GM19238 (cell line): ENCODE results near the gene ZNF343.

Source experiments
- DNase-seq: peaks from one replicate; pipeline ENCODE4 v3.0.0; 2011; ENCODE audit warnings: low spot score; ENCODE audit not compliant: insufficient read length

ZNF343 gene

DNA sequence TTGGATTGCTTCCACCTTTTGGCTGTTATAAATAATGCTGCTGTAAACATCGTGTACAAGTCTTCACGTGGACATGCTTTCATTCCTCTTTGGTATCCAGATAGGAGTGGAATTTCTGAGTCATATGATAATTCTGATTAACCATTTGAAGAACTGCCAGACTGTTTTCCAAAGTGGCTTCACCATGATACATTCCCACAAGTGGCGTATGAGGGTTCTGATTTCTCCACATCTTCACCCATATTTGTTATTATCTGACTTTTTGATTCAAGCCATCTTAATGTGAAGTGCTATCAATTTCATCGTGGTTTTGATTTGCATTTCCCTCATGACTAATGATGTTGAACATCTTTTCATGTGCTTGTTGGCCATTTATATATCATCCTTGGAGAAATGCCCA lies 35.2 kb downstream of the ZNF343 start:
- DNase-seq: no peak

DNA sequence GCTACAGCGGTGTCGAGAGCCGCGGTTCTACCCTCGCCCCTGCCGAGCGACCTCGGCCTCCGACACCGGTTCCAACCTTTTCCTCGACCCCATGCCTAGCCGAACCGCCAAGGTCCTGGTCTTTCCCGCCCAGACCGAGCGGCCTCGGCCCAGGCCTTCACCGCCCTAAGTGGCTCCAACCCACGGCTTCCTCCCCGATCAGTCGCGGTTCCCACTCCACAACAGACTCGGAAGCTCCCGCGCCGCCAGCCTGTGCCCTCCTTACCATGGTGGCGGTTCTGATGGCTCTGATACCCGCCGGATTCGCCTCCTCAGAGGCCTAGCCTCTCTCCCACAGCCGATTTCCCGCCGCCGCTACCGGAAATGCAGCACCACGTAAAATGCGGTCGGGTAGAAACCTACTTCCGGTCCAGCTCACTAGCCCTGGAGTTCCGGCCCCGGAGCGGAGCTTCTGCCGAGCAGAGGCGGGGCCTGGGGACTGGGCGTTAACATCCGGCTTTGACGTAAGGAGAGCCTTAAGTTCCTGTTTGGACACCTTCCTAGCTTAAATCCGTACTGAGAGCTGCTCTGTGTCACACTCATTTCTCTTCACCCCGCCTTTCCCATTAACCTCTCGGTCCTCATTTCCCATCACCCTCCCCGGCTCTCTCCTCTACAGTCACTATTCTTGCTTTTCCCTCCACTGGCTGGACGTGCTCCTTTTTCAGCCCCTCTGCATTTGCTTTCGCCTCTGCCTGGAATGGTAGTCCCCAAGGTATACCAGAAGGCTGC lies 38.1 kb downstream of the ZNF343 start, which contains the start of gene SNRPB:
Gene SNRPB, minus strand, starts transcription at position 367 of the 771 bp plus-strand sequence. Its CDS starts 99 bp downstream, at position 268.
- DNase-seq: peak; percentile 93

DNA sequence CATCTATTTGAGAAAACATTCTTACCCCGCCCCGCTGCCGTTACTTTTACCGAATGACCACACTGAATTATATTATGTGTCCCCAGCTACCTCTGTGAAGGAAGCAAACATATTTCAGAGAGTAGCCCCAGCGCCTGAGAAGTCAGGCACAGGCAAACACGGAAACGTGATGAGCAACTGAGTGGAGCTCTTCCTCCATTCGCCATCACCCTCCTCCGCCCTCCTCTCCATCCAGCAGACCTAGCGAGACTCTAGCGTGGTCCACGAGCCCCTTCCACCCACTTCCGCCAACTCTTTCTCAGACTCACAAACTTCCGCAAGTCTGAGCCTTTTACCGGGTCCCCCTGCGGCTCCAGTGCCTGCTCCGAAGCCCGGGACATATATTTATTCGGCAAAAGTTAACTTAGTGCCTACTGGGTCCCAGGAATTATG lies 38.7 kb downstream of the ZNF343 start:
- peak; percentile 62 for DNase-seq

DNA sequence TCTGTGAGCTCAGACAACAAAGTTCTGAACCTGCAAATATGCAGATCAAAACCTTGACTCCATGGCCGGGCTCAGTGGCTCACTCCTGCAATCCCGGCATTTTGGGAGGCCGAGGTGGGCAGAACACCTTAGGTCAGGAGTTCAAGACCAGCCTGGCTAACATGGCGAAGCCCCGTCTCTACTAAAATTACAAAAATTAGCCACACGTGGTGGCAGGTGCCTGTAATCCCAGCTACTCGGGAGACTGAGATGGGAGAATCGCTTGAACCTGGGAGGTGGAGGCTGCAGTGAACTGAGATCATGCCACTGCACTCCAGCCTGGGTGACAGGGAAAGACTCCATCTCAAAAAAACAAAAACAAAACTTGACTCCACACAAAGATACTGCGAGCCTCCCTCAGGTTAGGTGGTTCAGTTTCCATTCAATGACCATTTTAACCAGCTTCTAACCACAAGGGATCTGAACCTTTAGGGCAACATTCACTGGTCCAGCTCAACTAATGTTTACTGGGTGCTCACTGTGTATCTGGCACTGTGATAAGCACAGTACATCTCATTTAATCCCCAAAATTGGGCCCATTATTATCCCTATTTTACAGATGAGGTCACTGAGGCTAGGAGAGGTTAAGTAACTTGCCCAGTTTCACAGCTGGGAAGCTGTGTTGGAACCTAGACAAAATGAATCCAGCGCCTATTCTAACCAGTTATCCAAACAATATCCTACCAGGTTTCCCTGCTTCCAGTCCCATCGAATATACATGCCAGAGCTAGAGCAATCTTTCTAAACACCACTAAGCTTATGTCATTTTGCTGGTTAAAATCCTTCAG lies 39.9 kb downstream of the ZNF343 start:
- DNase-seq: no peak

DNA sequence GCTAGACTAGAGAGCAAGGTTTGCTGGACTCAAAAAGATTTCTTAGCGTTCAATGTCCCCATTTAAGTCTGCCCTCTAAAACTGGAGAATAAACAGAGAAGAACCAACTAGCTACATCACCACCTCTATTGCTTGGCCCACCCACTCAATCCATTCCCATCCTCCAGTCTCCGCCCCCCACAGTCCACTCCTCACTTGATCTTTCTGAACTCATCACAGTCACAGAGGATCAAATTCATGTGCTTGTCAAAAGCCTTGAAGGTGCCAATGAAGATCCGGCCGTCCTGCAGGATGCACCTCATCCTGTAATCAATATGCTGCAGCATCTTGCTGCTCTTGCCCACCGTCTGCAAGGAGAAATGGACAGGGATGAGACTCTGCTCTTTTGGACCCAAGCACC lies 41.3 kb downstream of the ZNF343 start:
- DNase-seq: no peak

DNA sequence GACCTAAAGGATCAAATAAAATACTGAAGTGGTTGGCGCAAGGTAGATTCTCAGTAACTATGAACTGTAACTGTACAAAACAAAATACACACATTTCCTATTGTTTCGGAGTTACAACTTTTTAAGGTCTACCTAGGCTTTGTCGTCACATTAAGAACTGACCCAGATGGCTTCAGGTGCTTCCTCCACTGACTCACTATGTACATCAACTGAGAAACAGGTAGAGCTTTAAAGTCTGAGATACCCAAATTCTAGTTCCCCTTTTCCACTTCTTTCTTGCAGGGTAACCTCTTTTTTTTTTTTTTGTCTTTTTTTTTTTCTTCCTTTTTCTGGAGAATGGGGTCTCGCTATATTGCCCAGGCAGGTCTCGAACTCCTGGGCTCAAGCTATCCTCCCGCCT lies 43.6 kb downstream of the ZNF343 start:
- no peak for DNase-seq

DNA sequence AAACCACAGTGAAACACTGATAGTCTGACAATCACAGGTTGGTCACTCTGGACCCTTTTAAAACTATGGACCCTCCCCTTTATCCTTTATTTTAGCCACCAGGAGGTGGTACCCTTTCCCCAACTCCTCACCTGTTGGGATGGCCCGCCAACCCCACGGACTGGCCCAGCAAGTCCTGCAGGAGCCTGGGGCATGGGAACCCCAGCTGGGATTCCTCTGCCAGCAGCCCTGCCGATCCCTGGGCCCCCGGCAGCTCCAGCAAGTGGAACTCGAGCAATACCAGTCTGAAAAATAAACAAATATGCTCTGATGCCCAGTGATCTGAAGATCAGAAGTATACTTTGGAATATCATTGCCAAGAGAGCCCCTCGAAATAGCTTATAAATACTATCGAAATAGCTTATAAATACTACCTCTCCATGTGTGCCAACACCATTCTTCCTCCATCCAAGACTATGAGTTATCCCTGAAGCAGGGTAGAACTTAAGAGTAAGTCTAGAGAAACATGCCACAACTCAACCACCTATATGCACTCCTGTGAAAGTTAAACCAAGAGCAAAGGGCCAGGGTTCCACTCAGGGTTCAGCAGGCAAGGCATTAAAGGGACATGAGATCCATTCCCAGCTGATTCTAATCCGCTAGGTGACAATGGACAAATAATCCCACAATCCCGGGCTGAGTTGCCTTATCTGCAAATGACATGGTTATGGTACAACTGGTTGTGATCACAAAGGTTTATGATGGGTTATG lies 44.9 kb downstream of the ZNF343 start:
- no peak for DNase-seq

DNA sequence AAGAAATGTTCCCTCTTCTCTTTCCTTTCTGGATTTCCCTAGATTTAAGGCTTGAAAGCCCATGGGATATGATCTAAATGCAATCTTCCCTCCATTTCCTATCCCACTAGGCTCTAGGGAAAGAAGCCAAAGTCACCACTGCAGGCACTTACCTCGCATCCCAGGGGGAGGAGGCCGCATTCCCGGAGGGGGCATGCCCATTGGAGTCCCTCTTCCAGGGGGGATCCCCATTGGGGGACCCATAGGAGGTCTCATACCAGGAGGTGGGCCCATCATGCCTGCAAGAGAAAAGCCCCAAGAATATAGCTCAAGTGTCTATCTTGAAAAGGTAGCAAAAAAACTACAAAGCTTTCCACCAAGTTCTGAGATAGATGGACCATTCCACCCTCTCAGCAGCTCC lies 46.2 kb downstream of the ZNF343 start:
- no peak for DNase-seq

DNA sequence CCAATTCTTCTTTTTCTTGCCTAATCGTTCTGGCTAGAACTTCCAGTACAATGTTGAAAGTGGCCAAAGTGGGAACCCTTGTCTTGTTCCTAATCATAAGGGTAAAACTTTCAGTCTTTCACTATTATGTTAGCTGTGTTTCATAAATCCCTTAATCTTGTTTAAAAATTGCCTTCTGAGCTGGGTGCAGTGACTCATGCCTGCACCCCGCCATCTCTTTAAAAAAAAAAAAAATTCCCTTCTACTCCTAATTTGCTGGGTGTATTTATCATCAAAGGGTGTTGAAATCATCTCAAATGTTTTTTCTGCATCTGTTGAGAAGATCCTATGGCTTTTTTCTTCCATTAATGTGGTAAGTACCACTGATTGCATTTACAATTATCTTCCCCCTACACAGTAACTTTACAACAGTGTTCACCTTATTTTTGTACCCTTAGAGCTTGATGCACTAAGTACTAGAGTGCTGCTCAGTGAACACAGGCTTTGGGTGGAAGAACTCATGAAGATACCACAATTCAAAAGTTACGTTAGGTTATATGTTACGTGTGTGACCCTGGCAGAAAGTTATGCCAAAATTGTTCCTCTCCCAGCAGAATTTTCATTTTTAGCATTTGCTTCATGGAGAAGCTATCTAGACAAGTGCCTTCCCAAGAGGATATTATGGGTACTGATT lies 47.8 kb downstream of the ZNF343 start:
- no peak for DNase-seq

DNA sequence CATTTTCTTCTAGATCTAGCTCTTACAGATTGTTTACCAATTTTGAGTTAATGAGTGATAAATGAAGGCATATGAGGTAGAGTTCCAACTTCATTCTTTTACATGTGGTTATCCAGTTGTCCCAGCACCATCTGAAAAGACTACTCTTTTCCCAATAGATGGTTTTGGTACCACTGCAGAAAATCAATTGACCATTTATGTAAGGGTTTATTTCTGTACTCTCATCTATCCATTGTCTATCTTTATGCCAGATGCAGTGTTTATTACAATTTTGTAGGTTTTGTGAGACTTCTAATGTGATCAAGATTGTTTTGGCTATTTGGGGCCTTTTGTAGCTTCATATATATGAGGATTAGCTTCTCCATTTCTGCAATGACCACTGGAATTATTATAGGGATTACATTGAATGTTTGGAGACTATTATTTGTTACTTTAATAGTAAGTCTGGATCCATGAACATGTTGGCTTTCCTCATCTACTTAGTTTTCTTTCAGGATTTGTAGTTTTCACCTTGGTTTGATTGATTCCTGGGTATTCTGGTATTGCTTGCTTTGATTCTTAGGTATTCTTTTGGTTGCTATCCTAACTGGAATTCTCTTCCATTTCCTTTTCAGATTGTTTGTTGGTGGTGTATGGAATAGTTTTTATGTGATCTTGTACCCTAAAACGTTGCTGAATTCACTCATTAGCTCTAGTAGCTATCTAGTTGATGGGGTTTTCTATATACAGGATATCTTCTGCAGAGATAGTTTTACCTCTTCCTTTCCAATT lies 48.5 kb downstream of the ZNF343 start:
- no peak for DNase-seq

DNA sequence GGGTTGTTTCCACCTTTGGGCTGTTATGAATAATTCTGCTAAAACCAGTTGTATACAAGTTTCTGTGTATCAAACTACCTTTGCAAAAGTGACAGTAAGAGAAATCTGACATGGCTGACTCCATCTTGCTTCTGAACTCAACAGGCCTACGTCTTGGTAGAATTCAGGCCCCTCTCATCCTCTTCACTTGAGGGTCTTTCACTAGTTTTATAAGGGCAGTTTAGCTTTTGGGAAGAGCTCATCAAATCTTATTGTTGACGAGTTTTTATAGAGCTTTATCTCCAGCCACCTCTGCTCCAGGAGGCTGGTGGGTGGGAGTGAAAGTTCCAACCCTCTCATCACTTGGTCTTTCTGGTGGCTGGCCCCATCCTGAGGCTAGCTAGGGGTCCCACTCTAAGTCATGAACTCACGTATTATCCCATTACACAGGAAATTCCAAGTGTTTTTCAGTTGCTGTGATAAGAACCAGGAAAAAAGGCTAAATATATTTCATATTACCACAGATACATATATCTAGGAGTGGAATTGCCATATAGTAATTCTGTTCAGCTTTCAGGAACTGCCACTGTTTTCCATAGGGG lies 49.7 kb downstream of the ZNF343 start:
- DNase-seq: no peak

DNA sequence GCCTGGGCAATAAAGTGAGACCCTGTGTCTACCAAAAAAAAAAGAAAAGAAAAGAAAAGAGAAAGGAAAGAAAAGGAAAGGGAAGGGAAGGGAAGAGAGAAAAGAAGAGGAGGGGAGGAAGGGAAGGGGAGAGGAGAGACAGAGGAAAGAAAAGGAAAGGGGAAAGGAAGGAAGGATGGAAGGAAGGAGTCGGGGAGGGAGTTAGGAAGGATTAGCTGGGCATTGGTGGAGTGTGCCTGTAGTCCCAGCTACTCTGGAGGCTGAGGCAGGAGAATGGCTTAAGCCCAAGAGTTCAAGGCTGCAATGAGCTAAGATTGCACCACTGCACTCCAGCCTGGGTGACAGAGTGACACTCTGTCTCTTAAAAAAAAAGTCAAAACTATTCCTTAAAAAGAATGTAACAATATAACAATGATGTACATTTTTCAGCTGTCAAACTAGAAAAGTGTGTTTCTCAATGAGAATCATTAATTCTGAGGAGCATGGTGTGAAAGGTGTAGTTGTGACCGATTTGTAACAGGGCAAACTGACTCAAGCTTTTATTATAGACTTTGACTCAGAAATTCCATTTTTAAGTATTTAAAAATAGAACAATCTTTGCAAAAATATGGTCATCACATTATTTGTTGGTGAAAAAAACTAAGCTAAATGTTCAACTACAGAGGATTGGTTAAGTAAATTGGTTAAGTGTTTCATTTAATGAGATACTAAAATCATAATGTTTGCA lies 52.8 kb downstream of the ZNF343 start:
- DNase-seq: no peak

DNA sequence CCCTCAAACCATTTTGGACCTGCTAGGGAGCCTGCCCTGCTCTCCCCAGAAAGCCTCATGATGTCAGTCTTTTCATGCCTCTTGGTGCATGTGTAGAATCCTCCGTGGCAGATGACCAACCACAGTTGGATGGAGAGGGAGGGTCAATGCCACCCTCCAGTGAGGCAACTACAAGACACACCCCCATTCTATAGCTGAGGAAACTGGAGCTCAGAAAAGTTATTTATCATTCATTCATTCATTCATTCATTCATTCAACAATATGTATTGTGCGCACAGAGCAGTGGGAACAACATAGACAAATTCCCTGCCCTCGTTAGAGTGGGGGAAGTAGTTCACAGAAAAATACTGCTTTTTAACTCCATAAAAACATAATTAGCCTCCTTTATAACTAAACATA lies 54.9 kb downstream of the ZNF343 start:
- DNase-seq: no peak

DNA sequence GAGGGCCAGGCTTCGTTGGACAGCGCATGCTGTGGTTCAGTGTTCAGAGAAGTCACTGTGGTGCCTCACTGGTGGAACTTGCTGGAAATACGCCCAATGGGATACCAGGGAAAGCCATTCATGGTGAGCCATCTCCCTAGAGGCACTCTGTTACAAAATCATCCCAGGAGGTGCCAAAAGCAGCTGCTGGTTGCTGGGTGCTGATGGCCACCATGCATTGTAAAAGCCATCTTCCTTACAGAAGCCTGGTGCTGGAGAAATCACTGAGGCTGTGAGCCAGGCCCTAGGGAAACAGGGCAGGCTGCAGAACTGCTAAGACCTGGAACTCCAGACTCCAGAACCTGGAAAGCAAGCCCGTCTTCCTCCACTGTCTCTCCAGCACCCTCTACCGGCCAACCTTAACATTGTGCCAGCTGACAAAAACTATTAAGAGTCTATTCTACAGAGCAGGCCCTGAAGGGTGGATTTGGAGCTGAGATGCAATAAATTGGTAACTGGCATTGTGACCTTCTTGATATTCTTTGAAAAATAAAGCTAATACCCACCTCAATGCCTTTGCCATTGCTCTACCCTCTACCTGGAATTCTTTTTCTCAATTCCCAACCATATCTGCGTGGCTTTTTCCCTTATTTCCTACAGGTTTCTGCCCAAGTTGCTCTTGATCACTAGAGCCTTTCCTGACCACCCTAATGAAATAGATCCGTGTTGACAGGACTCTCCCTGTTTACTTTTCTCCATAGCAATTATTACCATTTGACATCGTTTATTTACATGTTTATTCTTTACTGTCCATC lies 56.6 kb downstream of the ZNF343 start:
- peak; percentile 16 for DNase-seq

DNA sequence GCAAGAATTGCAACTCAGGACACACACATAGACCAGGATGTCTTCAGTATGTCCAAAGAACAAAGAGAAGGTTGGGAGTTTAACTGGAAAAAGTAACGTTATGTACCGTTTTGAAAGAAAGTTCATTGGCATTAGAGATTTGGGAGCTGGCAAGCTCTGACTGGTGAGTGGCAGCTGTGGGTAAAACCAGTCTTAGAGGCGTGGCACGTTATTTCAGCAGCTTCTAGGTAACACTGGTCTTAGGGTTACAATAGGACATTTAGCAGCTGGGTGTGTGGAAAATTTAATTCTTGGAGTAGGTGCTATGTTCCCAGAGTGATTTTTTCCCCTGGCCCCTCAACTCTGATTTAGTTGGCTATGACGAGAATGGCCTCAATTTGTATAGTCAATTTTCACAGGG lies 57.3 kb downstream of the ZNF343 start:
- no peak for DNase-seq

DNA sequence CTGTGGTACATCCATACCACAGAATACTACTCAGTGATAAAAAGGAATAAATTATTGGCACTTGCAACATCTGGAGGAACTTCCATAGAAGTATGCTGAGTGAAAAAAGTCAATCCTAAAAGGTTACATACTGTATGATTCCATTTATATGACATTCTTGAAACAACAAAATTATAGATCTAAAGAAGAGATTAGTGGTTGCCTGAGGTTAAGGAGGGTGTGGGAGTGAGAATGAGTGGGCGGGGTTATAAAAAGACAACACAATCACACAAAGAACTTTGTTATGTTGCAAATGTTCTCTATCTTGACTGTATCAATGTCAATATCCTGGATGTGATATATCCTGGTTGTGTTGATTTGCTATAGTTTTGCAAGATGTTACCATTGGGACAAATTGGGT lies 59.3 kb downstream of the ZNF343 start:
- no peak for DNase-seq

DNA sequence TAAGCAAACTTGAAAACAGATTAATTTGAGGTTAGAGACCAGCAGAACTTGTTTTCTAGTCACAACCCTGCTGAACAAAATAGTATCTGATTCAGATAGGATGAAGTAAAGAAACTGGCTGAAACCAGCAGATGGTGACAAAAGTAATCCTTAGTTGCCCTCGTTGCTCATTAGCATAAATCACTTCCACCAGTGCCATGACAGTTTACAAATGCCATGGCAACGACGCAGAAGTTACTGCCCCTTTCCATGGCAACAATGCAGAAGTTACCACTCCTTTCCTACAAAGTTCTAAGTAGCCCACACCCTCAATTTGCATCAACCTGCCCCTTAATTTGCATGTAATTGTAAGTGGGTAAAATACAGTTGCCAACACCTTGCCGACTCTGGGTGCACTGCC lies 61.9 kb downstream of the ZNF343 start:
- DNase-seq: no peak
